A673 (cell line): Measurements from ENCODE around the gene BCAR1. TPM values are rescaled to one million over a fixed set of nuclear protein-coding genes. Genes with fewer than 3 reads are reported as not detected.

ENCODE experiments used
- BruUV-seq: library from RNA; stranded (reverse); fragments of 400-500 nt; replicated peaks from 2 replicates; lab custom pipeline; 2021; lab: Mats Ljungman, UMichigan
- CTCF ChIA-PET: fragments of 300-600 bp; sonication (Branson Sonifier 250); formaldehyde crosslinking; loops from one replicate; lab custom pipeline; 2022; ENCODE audit warnings: antibody characterized with exemption; lab: Charles Lee
- POLR2A ChIA-PET: fragments of 300-600 bp; sonication (Branson Sonifier 250); formaldehyde crosslinking; loops from one replicate; lab custom pipeline; 2022; ENCODE audit warnings: antibody characterized with exemption; ENCODE audit not compliant: low non-redundant PET; lab: Charles Lee
- DNase-seq: peaks from one replicate; pipeline ENCODE4 v3.0.0-alpha.2; 2015; ENCODE audit warnings: low spot score
- H3K27ac ChIP-seq: fragments of 200-600 bp; sonication (generic); 2 replicates; pipeline ENCODE4 v1.5.1; 2016; ENCODE audit warnings: mixed run types, low read depth, mild to moderate bottlenecking, mixed read lengths, antibody characterized with exemption, low read length; ENCODE audit not compliant: poor library complexity, severe bottlenecking
- H3K27me3 ChIP-seq: fragments of 200-600 bp; sonication (generic); replicated peaks from 2 replicates; pipeline ENCODE4 v1.6.1; 2017; ENCODE audit warnings: mixed run types, low read depth, mild to moderate bottlenecking, mixed read lengths, antibody characterized with exemption, low read length; ENCODE audit not compliant: insufficient read depth, poor library complexity
- H3K36me3 ChIP-seq: fragments of 200-600 bp; sonication (generic); 2 replicates; pipeline ENCODE4 v1.6.1; 2016; ENCODE audit warnings: mixed run types, mild to moderate bottlenecking, mixed read lengths, antibody characterized with exemption, low read length; ENCODE audit not compliant: insufficient read depth, poor library complexity, severe bottlenecking
- H3K4me1 ChIP-seq: fragments of 200-600 bp; sonication (generic); 2 replicates; pipeline ENCODE4 v1.6.1; 2017; ENCODE audit warnings: mixed run types, mild to moderate bottlenecking, mixed read lengths, antibody characterized with exemption, low read length; ENCODE audit not compliant: insufficient read depth, poor library complexity, severe bottlenecking
- H3K4me3 ChIP-seq: fragments of 200-600 bp; sonication (generic); 2 replicates; pipeline ENCODE4 v1.5.1; 2016; ENCODE audit warnings: low read depth, mixed run types, mild to moderate bottlenecking, mixed read lengths, low read length; ENCODE audit not compliant: poor library complexity, severe bottlenecking
- H3K9me3 ChIP-seq: fragments of 200-600 bp; sonication (generic); 2 replicates; pipeline ENCODE4 v1.6.1; 2016; ENCODE audit warnings: mixed run types, low read depth, mild to moderate bottlenecking, mixed read lengths, antibody characterized with exemption, low read length; ENCODE audit not compliant: poor library complexity, severe bottlenecking
- CTCF ChIP-seq: fragments of 300-800, 200-600 bp; sonication (generic); conservative IDR thresholded peaks from 2 replicates; pipeline ENCODE4 v1.5.1; 2017; ENCODE audit warnings: low read depth, mild to moderate bottlenecking, antibody characterized with exemption, low read length, moderate library complexity, mixed read lengths
- EZH2 ChIP-seq: fragments of 200-600 bp; sonication (generic); IDR thresholded peaks from 2 replicates; pipeline ENCODE4 v1.6.1; 2017; ENCODE audit warnings: borderline replicate concordance, low read depth, mild to moderate bottlenecking, mixed read lengths, antibody characterized with exemption, low read length; ENCODE audit not compliant: poor library complexity, severe bottlenecking
- intact Hi-C: fragments of 100-400 bp; cut with micrococcal nuclease; formaldehyde crosslinking; loops from one replicate; pipeline ENCODE4 v1.10.0; 2022; ENCODE audit not compliant: unreplicated experiment
- total RNA-seq: library from RNA; stranded (reverse); gene quantifications from 2 replicates; pipeline ENCODE4 v1.2.3, GENCODE V29; 2021

Gene BCAR1
- total RNA-seq, 1 experiment from 2014 or later: 42.2 TPM

- Histone ChIP-seq H3K4me3 (no peak overlapping the region), H3K9me3 (no peaks in the 10 kb centered on the region), H3K27me3 (no peaks in the 10 kb centered on the region), H3K4me1 (peaks cover 37% of the 10 kb centered on the region), H3K36me3 (no peaks in the 10 kb centered on the region), H3K27ac (peak overlapping the region; percentile 37)
- ChIA-PET POLR2A (no interaction called here), CTCF (interaction anchor here (0.5 kb wide), 1 partner anchor 14 kb away, joined by 3 read pairs; no protein-coding TSS in a partner anchor)
- intact Hi-C loops: no loop called here
- TF ChIP-seq EZH2 (no peak), CTCF (no peak)
- no peak for DNase-seq
- no TSS peak for BruUV-seq
Measured at GRCh38 chr16:75248142-75248535, 3.3 kb downstream of the BCAR1 start.

GRCh38 chr16:75247249-75247648 is 4.2 kb downstream of the BCAR1 start:
- no peak for DNase-seq
- no peak overlapping the region for H3K27ac ChIP-seq
- BruUV-seq: no TSS peak

GRCh38 chr16:75246504-75247205 is 4.8 kb downstream of the BCAR1 start:
- POLR2A ChIA-PET: no interaction called here
- TF ChIP-seq EZH2 (no peak), CTCF (no peak)

More at GRCh38 chr16:75247249-75247648, 4.2 kb downstream of the BCAR1 start:
- Histone ChIP-seq H3K4me1 (peaks cover 28% of the 10 kb centered on the region), H3K9me3 (no peaks in the 10 kb centered on the region), H3K4me3 (no peak overlapping the region), H3K27me3 (no peaks in the 10 kb centered on the region), H3K36me3 (no peaks in the 10 kb centered on the region)
- CTCF ChIA-PET: no interaction called here
- TF ChIP-seq EZH2 (no peak), CTCF (no peak)
- intact Hi-C loops: no loop called here
- POLR2A ChIA-PET: no interaction called here

More at GRCh38 chr16:75246504-75247205, 4.8 kb downstream of the BCAR1 start:
- Histone ChIP-seq H3K27ac (no peak overlapping the region), H3K9me3 (no peaks in the 10 kb centered on the region), H3K27me3 (no peaks in the 10 kb centered on the region), H3K4me3 (no peak overlapping the region), H3K4me1 (peaks cover 22% of the 10 kb centered on the region), H3K36me3 (no peaks in the 10 kb centered on the region)
- CTCF ChIA-PET: no interaction called here
- no TSS peak for BruUV-seq
- intact Hi-C loops: no loop called here
- DNase-seq: no peak
